Endothelial cell of umbilical vein (primary cell): ENCODE data around the gene PPP3CA. TPM values are rescaled to one million over a fixed set of nuclear protein-coding genes. Genes with fewer than 3 reads are reported as not detected.

Source experiments
- BruUV-seq: library from RNA; stranded (reverse); fragments of 400-500 nt; replicated peaks from 2 replicates; lab custom pipeline; 2021; lab: Mats Ljungman, UMichigan
- CTCF ChIA-PET: fragments of 300-600, 350-600 bp; sonication (Branson Sonifier 250); formaldehyde crosslinking; loops from one replicate; lab custom pipeline; 2021; ENCODE audit warnings: antibody characterized with exemption, inconsistent platforms; lab: Charles Lee
- POLR2A ChIA-PET: fragments of 300-600, 350-600 bp; sonication (Branson Sonifier 250); formaldehyde crosslinking; loops from one replicate; lab custom pipeline; 2021; ENCODE audit warnings: antibody characterized with exemption, inconsistent platforms; lab: Charles Lee
- DNase-seq: peaks from one replicate; pipeline ENCODE4 v3.0.0-alpha.2; 2011; ENCODE audit warnings: low read depth, low spot score
- FAIRE-seq: peaks from 2 replicates; lab custom pipeline; 2011; peaks lifted over from hg19 to GRCh38; lab: Jason Lieb, UNC
- H2AFZ ChIP-seq: 2 replicates; pipeline ENCODE4 v1.6.0; 2012; ENCODE audit warnings: low read depth, low read length, control low read depth, inconsistent platforms
- H3K27ac ChIP-seq: 2 replicates; pipeline ENCODE4 v1.5.1; 2011; ENCODE audit warnings: low read depth, mild to moderate bottlenecking, control low read depth, low read length, moderate library complexity; ENCODE audit not compliant: insufficient read depth
- H3K27me3 ChIP-seq, 2 experiments: 2 replicates each; pipeline versions ENCODE4 v1.6.0 to v1.6.1; 2011; ENCODE audit warnings: low read length in 2 of 2, mixed read lengths in 1 of 2; ENCODE audit not compliant: control insufficient read depth in 2 of 2, insufficient read depth in 2 of 2
- H3K36me3 ChIP-seq, 2 experiments: 2 replicates in 1 of 2; 3 replicates in 1 of 2; pipeline ENCODE4 v1.5.1; 2011; ENCODE audit warnings: low read length in 2 of 2, mild to moderate bottlenecking in 1 of 2, moderate library complexity in 1 of 2; ENCODE audit not compliant: control insufficient read depth in 2 of 2, insufficient read depth in 2 of 2; ENCODE audit errors: extremely low read depth in 1 of 2
- H3K4me1 ChIP-seq: 3 replicates; pipeline ENCODE4 v1.5.1; 2011; ENCODE audit warnings: mild to moderate bottlenecking, low read length; ENCODE audit not compliant: control insufficient read depth, insufficient read depth; ENCODE audit errors: extremely low read depth
- H3K4me2 ChIP-seq: 2 replicates; pipeline ENCODE4 v1.6.1; 2011; ENCODE audit warnings: low read length, control low read depth, mixed read lengths; ENCODE audit not compliant: insufficient read depth
- H3K4me3 ChIP-seq, 3 experiments: fragments of 200-600 bp in 1 of 3; sonication (generic), shearing (Covaris generic) in 1 of 3; replicated peaks in 1 of 3; 2 replicates each; pipeline ENCODE4 v1.5.1; 2011 to 2016; ENCODE audit warnings: control low read depth in 3 of 3, low read length in 3 of 3, mild to moderate bottlenecking in 2 of 3, inconsistent platforms in 1 of 3, low read depth in 1 of 3, moderate library complexity in 1 of 3; ENCODE audit not compliant: insufficient read depth in 1 of 3
- H3K79me2 ChIP-seq: 2 replicates; pipeline ENCODE4 v1.6.0; 2012; ENCODE audit warnings: low read length, inconsistent platforms; ENCODE audit not compliant: control insufficient read depth, insufficient read depth
- H3K9ac ChIP-seq: replicated peaks from 2 replicates; pipeline ENCODE3; 2011; ENCODE audit warnings: low read length, control low read depth; ENCODE audit not compliant: insufficient read depth; ENCODE audit errors: extremely low read depth
- H3K9me1 ChIP-seq: replicated peaks from 3 replicates; pipeline ENCODE4 v1.6.0; 2011; ENCODE audit warnings: mild to moderate bottlenecking, low read length; ENCODE audit not compliant: control insufficient read depth, insufficient read depth; ENCODE audit errors: extremely low read depth
- H3K9me3 ChIP-seq: replicated peaks from 2 replicates; pipeline ENCODE4 v1.5.1; 2012; ENCODE audit warnings: low read length, inconsistent platforms; ENCODE audit not compliant: control insufficient read depth, insufficient read depth
- H4K20me1 ChIP-seq: replicated peaks from 2 replicates; pipeline ENCODE3; 2011; ENCODE audit warnings: mild to moderate bottlenecking, low read length; ENCODE audit not compliant: control insufficient read depth, insufficient read depth; ENCODE audit errors: extremely low read depth
- EZH2 ChIP-seq: IDR thresholded peaks from 2 replicates; pipeline ENCODE4 v1.6.1; 2012; ENCODE audit warnings: borderline replicate concordance, low read depth, mild to moderate bottlenecking, moderate library complexity, low read length, inconsistent platforms; ENCODE audit not compliant: severe bottlenecking
- FOS ChIP-seq: IDR thresholded peaks from 2 replicates; pipeline ENCODE4 v1.6.1; 2011; ENCODE audit warnings: mild to moderate bottlenecking, low read length, moderate library complexity, borderline replicate concordance; ENCODE audit not compliant: insufficient read depth
- GATA2 ChIP-seq: IDR thresholded peaks from 2 replicates; pipeline ENCODE4 v1.7.0; 2011; ENCODE audit warnings: low read depth, mild to moderate bottlenecking, moderate library complexity, mixed read lengths, low read length; ENCODE audit not compliant: insufficient read length, insufficient read depth
- JUN ChIP-seq: IDR thresholded peaks from 2 replicates; pipeline ENCODE4 v1.6.1; 2011; ENCODE audit warnings: borderline replicate concordance, low read depth; ENCODE audit not compliant: insufficient read length, insufficient read depth
- MYC ChIP-seq: IDR thresholded peaks from one replicate; pipeline ENCODE4 v1.6.1; 2011; ENCODE audit warnings: mild to moderate bottlenecking, low read depth, low read length
- POLR2A ChIP-seq: IDR thresholded peaks from 2 replicates; pipeline ENCODE4 v1.6.1; 2012; ENCODE audit warnings: low read depth, mild to moderate bottlenecking, control low read depth, low read length
- POLR2AphosphoS5 ChIP-seq: IDR thresholded peaks from 2 replicates; pipeline ENCODE4 v1.6.1; 2012; ENCODE audit warnings: low read depth, mild to moderate bottlenecking, control low read depth, low read length, moderate library complexity; ENCODE audit not compliant: insufficient read depth
- dilution Hi-C: fragments of 300-500 bp; cut with MboI; formaldehyde crosslinking; loops from one replicate; pipeline ENCODE4 v1.15.0; 2019; ENCODE audit warnings: low sequenced_read_pairs; ENCODE audit not compliant: extremely low pct_ligation_motif_present
- intact Hi-C: fragments of 100-400 bp; cut with micrococcal nuclease; formaldehyde crosslinking; loops from one replicate; pipeline ENCODE4 v1.10.0; 2022
- polyA plus RNA-seq, 4 experiments: library from polyadenylated mRNA; depleted of rRNA in 3 of 4; stranded (reverse) in 3 of 4; unstranded in 1 of 4; fragments of >200 nt; gene quantifications; 2 replicates each; pipeline versions ENCODE4 v1.2.1 to v1.2.3, GENCODE V29; 2011 to 2012; ENCODE audit warnings: missing spikeins in 1 of 4
- total RNA-seq: library from RNA; stranded (reverse); gene quantifications from 2 replicates; pipeline ENCODE4 v1.2.3, GENCODE V29; 2021
- TF ChIP-seq, protein P1 (sequence below): IDR thresholded peaks from 2 replicates; pipeline ENCODE4 v1.6.1; 2011; ENCODE audit not compliant: insufficient read depth, insufficient read length
- TF ChIP-seq, protein P2 (sequence below), 2 donors: IDR thresholded peaks; 1 replicate in 1 of 2; 2 replicates in 1 of 2; pipeline ENCODE4 v1.5.1; 2011; ENCODE audit warnings: low read length in 2 of 2, mild to moderate bottlenecking in 2 of 2, moderate library complexity in 2 of 2, control low read depth in 1 of 2, inconsistent platforms in 1 of 2, low read depth in 1 of 2; ENCODE audit not compliant: insufficient read depth in 1 of 2; ENCODE audit errors: extremely low read depth in 1 of 2

Gene PPP3CA
- total and polyA plus RNA-seq, 2 donors (not counting 3 experiments of a cell fraction or from before 2014, with no cell fraction given), result 7.0 to 43.3 TPM

DNA sequence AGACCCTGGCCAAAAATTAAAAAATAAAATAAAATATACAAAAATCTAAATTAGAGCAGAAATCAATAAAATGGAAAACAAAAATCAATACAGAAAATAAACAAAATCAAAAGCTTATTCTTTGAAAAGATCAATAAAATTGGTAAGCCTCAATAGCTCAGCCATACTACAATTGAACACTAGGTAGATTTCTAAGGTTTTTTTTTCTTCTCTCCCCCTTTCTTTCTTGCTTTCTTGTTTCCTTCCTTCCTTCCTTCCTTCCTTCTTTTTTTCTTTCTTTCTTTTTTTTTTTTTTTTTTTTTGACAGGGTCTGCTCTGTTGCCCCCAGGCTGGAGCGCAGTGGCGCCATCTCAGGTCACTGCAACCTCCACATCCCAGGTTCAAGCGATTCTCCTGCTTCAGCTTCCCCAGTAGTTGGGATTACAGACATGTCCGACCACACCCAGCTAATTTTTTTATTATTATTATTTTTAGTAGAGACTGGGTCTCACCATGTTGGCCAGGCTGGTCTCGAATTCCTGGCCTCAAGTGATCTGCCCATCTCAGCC, 23.4 kb upstream of the PPP3CA start:
- dilution Hi-C loops (no loop called here), intact Hi-C loops (no loop called here)
- no peaks in the 10 kb centered on the region for H3K79me2 ChIP-seq
- no peaks in the 10 kb centered on the region for H3K36me3 ChIP-seq
- H3K4me2 ChIP-seq, result no peak overlapping the region
- H3K4me1 ChIP-seq, result no peaks in the 10 kb centered on the region
- ChIA-PET CTCF (interaction anchor here (0.6 to 1.1 kb wide), 3 partner anchors 8 to 1054 kb away, joined by 3 to 4 read pairs (median 3); no protein-coding TSS in a partner anchor), POLR2A (interaction anchor here (0.7 kb wide), 1 partner anchor 1361 kb away, joined by 3 read pairs; no protein-coding TSS in a partner anchor)
- H3K27ac ChIP-seq, result no peak overlapping the region
- BruUV-seq, result no TSS peak
- H2AFZ ChIP-seq, result no peak overlapping the region
- DNase-seq (no peak), FAIRE-seq (no peak)
- H3K9ac ChIP-seq, result no peak overlapping the region
- H3K9me1 ChIP-seq, result no peaks in the 10 kb centered on the region
- H3K27me3 ChIP-seq, result no peaks in the 10 kb centered on the region
- H3K4me3 ChIP-seq, result no peak overlapping the region
- H4K20me1 ChIP-seq, result no peaks in the 10 kb centered on the region
- no peak for TF ChIP-seq JUN
- no peak for TF ChIP-seq EZH2
- TF ChIP-seq, protein P1, sequence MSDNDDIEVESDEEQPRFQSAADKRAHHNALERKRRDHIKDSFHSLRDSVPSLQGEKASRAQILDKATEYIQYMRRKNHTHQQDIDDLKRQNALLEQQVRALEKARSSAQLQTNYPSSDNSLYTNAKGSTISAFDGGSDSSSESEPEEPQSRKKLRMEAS, result no peak
- TF ChIP-seq, protein P2, sequence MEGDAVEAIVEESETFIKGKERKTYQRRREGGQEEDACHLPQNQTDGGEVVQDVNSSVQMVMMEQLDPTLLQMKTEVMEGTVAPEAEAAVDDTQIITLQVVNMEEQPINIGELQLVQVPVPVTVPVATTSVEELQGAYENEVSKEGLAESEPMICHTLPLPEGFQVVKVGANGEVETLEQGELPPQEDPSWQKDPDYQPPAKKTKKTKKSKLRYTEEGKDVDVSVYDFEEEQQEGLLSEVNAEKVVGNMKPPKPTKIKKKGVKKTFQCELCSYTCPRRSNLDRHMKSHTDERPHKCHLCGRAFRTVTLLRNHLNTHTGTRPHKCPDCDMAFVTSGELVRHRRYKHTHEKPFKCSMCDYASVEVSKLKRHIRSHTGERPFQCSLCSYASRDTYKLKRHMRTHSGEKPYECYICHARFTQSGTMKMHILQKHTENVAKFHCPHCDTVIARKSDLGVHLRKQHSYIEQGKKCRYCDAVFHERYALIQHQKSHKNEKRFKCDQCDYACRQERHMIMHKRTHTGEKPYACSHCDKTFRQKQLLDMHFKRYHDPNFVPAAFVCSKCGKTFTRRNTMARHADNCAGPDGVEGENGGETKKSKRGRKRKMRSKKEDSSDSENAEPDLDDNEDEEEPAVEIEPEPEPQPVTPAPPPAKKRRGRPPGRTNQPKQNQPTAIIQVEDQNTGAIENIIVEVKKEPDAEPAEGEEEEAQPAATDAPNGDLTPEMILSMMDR (IDR thresholded peaks at IDR 0.05; ENCODE audit: extremely low read depth in 1 of 2, insufficient read depth in 1 of 2, low read depth in 1 of 2, low read length in 2 of 2), result no peak
- no peak for TF ChIP-seq POLR2A
- no peak for TF ChIP-seq POLR2AphosphoS5
- no peak for TF ChIP-seq FOS
- no peak for TF ChIP-seq GATA2
- no peak for TF ChIP-seq MYC
- H3K9me3 ChIP-seq, result no peaks in the 10 kb centered on the region
